Epithelial cell of esophagus (primary cell): ENCODE results near the gene CTSW.
"Not testable (repeated sequence)": the region's sequence is repeated elsewhere in the genome, so short reads cannot be mapped to it uniquely, and the experiment has no call there.

Experiments
- DNase-seq: peaks from one replicate; pipeline ENCODE4 v3.0.0; 2010; ENCODE audit warnings: low read depth
- H3K4me3 ChIP-seq: 2 replicates; pipeline ENCODE4 v1.5.1; 2011; ENCODE audit warnings: mild to moderate bottlenecking, low read length, control low read depth
- TF ChIP-seq, protein P1 (sequence below): IDR thresholded peaks from 2 replicates; pipeline ENCODE4 v1.5.1; 2011; ENCODE audit warnings: low read depth, mild to moderate bottlenecking, low read length, control low read depth, inconsistent platforms; ENCODE audit not compliant: insufficient read depth; ENCODE audit errors: missing control alignments

Gene CTSW

GRCh38 chr11:65891219-65892136, 11.8 kb downstream of the CTSW start:
- H3K4me3 ChIP-seq: peak overlapping the region; percentile 67
- DNase-seq: no peak
- TF ChIP-seq, protein P1, sequence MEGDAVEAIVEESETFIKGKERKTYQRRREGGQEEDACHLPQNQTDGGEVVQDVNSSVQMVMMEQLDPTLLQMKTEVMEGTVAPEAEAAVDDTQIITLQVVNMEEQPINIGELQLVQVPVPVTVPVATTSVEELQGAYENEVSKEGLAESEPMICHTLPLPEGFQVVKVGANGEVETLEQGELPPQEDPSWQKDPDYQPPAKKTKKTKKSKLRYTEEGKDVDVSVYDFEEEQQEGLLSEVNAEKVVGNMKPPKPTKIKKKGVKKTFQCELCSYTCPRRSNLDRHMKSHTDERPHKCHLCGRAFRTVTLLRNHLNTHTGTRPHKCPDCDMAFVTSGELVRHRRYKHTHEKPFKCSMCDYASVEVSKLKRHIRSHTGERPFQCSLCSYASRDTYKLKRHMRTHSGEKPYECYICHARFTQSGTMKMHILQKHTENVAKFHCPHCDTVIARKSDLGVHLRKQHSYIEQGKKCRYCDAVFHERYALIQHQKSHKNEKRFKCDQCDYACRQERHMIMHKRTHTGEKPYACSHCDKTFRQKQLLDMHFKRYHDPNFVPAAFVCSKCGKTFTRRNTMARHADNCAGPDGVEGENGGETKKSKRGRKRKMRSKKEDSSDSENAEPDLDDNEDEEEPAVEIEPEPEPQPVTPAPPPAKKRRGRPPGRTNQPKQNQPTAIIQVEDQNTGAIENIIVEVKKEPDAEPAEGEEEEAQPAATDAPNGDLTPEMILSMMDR: peak; percentile 8

- not testable (repeated sequence) for DNase-seq
- peak overlapping the region; percentile 67 for H3K4me3 ChIP-seq
These were observed 12.5 kb downstream of the CTSW start for GRCh38 chr11:65892137-65892540.

- TF ChIP-seq, protein P1: no peak
- H3K4me3 ChIP-seq: no peak overlapping the region
- no peak for DNase-seq
These were observed 13.2 kb downstream of the CTSW start for GRCh38 chr11:65892661-65893317.

DNA sequence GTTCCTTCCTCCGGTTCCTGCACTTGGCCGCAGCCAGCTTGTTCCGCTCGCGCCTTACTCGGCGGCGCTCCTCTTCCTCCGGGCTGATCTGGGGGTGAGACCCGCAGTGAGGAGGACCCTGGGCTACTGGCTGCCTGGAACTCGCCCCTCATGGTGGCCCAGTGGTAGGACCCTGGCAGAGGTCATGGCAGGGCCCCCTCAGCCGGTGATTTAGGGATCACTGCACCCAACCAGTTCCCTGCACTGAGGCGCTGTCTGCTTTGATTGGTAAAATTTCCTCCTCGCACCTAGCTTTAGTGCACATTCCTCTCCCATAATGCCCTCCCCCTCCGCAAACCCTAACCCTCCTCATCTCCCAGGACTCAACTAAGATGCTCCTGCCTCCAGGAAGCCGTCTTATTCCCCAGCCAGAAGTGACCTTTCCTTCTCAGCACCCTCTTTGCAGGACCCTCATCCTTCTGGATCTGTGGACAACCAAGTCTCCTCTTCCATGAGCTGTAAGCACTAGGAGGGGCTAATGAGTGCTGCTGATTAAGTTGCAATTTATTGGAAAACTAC, 14.5 kb downstream of the CTSW start:
- no peak overlapping the region for H3K4me3 ChIP-seq
- TF ChIP-seq, protein P1: no peak
- DNase-seq: no peak

DNA sequence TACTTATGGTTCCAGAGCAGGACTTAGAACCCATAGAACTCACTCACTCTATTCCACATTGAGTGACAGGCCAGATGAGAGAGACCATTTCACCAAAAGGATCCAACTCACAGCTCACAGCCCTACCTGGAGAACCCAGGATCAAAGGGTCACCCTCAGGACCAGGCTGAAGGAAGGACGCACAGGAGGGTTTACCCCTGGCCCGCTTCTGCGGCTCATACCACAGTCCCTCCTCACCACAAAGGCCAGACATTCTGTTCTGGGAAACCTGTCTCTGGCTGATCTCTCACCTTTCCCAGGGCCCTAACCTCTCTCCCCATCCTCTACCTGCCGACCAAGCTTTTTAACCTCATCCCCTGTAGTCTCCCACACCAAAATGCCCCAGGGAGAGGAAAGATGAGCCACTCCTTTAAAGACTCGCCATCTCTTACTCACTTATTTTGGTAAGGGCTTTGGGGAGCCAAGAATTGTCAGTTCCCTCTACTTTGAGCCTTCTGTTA, 15.9 kb downstream of the CTSW start:
- no peak for DNase-seq
- TF ChIP-seq, protein P1: no peak
- H3K4me3 ChIP-seq: no peak overlapping the region

DNA sequence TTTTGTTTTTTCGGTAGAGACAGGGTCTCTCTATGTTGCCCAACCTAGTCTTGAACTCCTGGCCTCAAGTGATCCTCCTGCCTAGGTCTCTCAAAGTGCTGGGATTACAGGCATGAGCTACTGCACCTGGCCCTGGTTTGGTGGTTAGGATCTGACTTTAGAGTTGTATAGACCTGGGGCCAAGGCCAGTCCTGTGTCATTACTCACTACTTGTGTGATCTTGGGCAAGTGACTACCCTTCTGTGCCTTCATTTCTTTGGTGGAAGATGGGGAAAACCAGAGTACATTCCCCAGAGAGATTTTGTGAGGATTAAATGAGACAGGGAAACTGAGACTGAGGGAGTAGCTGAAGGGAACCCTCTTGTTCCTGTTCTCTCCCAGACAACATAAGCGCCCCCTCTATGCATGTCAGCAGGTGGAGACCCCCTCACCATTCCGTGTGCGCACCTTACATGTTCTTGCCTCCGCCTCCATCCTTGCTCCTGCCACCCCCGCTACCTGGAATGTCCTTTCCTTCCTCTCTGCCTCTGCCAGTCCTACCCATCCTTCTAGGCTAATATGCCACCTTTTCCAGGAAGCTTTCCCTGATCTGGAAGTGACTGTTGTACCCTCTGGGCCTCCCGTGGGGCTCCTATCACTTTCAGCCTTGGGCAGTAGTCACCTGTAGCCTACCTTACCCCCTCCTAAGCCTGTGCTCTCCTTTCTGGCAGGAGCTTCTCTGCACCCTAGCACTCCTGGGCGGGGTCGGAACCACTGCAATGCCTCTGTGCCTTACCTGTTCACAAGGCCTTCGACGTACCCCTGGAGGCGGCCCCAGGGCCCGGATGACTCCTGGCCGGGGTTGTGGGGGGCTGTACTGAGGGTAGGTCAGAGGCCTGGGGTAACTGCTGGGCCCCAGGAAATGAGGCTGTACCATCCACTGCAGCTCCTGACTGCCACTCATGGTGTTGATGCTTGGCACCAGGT, 16.7 kb downstream of the CTSW start:
- H3K4me3 ChIP-seq: no peak overlapping the region
- TF ChIP-seq, protein P1: no peak
- no peak for DNase-seq
